SK-N-SH (cell line): ENCODE results near the gene ATP8B1. TPM values are rescaled to one million over a fixed set of nuclear protein-coding genes. Genes with fewer than 3 reads are reported as not detected.

Source experiments
- CTCF ChIA-PET: fragments of 300-600, 350-600 bp; formaldehyde crosslinking; extraction: SDS; loops from one replicate; lab custom pipeline; 2021; lab: Yijun Ruan, JAX
- POLR2A ChIA-PET: fragments of 350-600 bp; sonication (Branson Sonifier 250); formaldehyde crosslinking; extraction: SDS; loops from one replicate; lab custom pipeline; 2020; ENCODE audit warnings: antibody characterized with exemption, inconsistent platforms; lab: Yijun Ruan, JAX
- DNase-seq: peaks from one replicate; pipeline ENCODE4 v3.0.0; 2012
- H2AFZ ChIP-seq: fragments of 200-600 bp; sonication (generic); 2 replicates; pipeline ENCODE4 v1.8.1; 2016; ENCODE audit warnings: antibody characterized with exemption, mild to moderate bottlenecking, low read depth
- H3F3A ChIP-seq: fragments of 200-600 bp; sonication (generic); replicated peaks from 2 replicates; pipeline ENCODE3; 2016; ENCODE audit warnings: antibody characterized with exemption, mild to moderate bottlenecking; ENCODE audit not compliant: insufficient read depth
- H3K27ac ChIP-seq, 2 experiments: fragments of 200-500 bp in 1 of 2; fragments of 200-600 bp in 1 of 2; sonication (Bioruptor generic) in 1 of 2; sonication (generic), shearing (Covaris generic) in 1 of 2; 2 replicates each; pipeline versions ENCODE4 v1.5.1 to v1.6.1; 2014 to 2016; ENCODE audit warnings: low read depth in 2 of 2, inconsistent platforms in 1 of 2, low read length in 1 of 2, mild to moderate bottlenecking in 1 of 2, mixed read lengths in 1 of 2
- H3K27me3 ChIP-seq: fragments of 200-600 bp; sonication (generic), shearing (Covaris generic); 2 replicates; pipeline ENCODE4 v1.6.1; 2016; ENCODE audit warnings: mixed run types; ENCODE audit not compliant: insufficient read depth
- H3K36me3 ChIP-seq, 2 experiments: fragments of 200-500 bp in 1 of 2; fragments of 200-600 bp in 1 of 2; sonication (Bioruptor generic) in 1 of 2; sonication (generic) in 1 of 2; replicated peaks in 1 of 2; 2 replicates each; pipeline versions ENCODE3 to v1.5.1; 2014 to 2016; ENCODE audit warnings: low read length in 1 of 2, mild to moderate bottlenecking in 1 of 2; ENCODE audit not compliant: insufficient read depth in 2 of 2, control insufficient read depth in 1 of 2
- H3K4me1 ChIP-seq, 2 experiments: fragments of 200-500 bp in 1 of 2; fragments of 200-600 bp in 1 of 2; sonication (Bioruptor generic) in 1 of 2; sonication (generic), shearing (Covaris generic) in 1 of 2; 2 replicates each; pipeline versions ENCODE4 v1.5.1 to v1.6.1; 2014 to 2016; ENCODE audit warnings: low read depth in 1 of 2, low read length in 1 of 2, mixed run types in 1 of 2; ENCODE audit not compliant: insufficient read depth in 2 of 2, control insufficient read depth in 1 of 2
- H3K4me2 ChIP-seq: fragments of 200-600 bp; sonication (generic), shearing (Covaris generic); 2 replicates; pipeline ENCODE4 v1.6.1; 2017; ENCODE audit warnings: mixed run types
- H3K4me3 ChIP-seq, 2 experiments: fragments of 200-500 bp in 1 of 2; fragments of 200-600 bp in 1 of 2; sonication (Bioruptor generic) in 1 of 2; sonication (generic), shearing (Covaris generic) in 1 of 2; 2 replicates each; pipeline versions ENCODE4 v1.5.1 to v1.8.1; 2014 to 2016; ENCODE audit warnings: low read depth in 2 of 2, inconsistent platforms in 1 of 2, low read length in 1 of 2, mild to moderate bottlenecking in 1 of 2, mixed read lengths in 1 of 2, moderate library complexity in 1 of 2
- H3K79me2 ChIP-seq: fragments of 200-600 bp; sonication (generic); 2 replicates; pipeline ENCODE4 v1.8.1; 2017; ENCODE audit warnings: mild to moderate bottlenecking; ENCODE audit not compliant: insufficient read depth
- H3K9ac ChIP-seq: fragments of 200-600 bp; sonication (generic); 2 replicates; pipeline ENCODE4 v1.6.1; 2017; ENCODE audit warnings: mixed run types
- H3K9me2 ChIP-seq: fragments of 200-600 bp; sonication (generic); 2 replicates; pipeline ENCODE4 v1.6.1; 2017; ENCODE audit warnings: mixed run types
- H3K9me3 ChIP-seq: fragments of 200-600 bp; sonication (generic); 2 replicates; pipeline ENCODE4 v1.6.1; 2017; ENCODE audit warnings: mixed run types, mild to moderate bottlenecking, moderate library complexity
- H4K20me1 ChIP-seq: fragments of 200-600 bp; sonication (generic); 2 replicates; pipeline ENCODE4 v1.6.1; 2017; ENCODE audit warnings: mild to moderate bottlenecking, mixed run types; ENCODE audit not compliant: insufficient read depth
- CTCF ChIP-seq: fragments of 200-600 bp; sonication (generic); IDR thresholded peaks from 2 replicates; pipeline ENCODE4 v1.6.1; 2017; ENCODE audit warnings: antibody characterized with exemption, mild to moderate bottlenecking, moderate library complexity
- ELF1 ChIP-seq: IDR thresholded peaks from 2 replicates; pipeline ENCODE4 v1.4.0; 2012
- EZH2phosphoT487 ChIP-seq: fragments of 200-600 bp; sonication (generic); IDR thresholded peaks from 2 replicates; pipeline ENCODE4 v1.6.1; 2017; ENCODE audit warnings: low read depth, mixed run types, mild to moderate bottlenecking, antibody characterized with exemption, moderate library complexity, borderline replicate concordance
- FOXM1 ChIP-seq: IDR thresholded peaks from 2 replicates; pipeline ENCODE4 v1.4.0; 2012; ENCODE audit warnings: low read depth, mild to moderate bottlenecking
- JUND ChIP-seq: IDR thresholded peaks from 2 replicates; pipeline ENCODE4 v1.4.0; 2012
- MXI1 ChIP-seq: IDR thresholded peaks from 2 replicates; pipeline ENCODE4 v1.6.1; 2012; ENCODE audit warnings: mild to moderate bottlenecking, low read depth, low read length, improper control_type of control experiment
- NRF1 ChIP-seq: IDR thresholded peaks from 2 replicates; pipeline ENCODE4 v1.6.1; 2012; ENCODE audit warnings: low read depth, mild to moderate bottlenecking, low read length
- PBX3 ChIP-seq: IDR thresholded peaks from 2 replicates; pipeline ENCODE4; 2012
- RAD21 ChIP-seq: IDR thresholded peaks from 2 replicates; pipeline ENCODE4 v1.6.1; 2012; ENCODE audit warnings: mild to moderate bottlenecking, low read length
- RXRA ChIP-seq: IDR thresholded peaks from 2 replicates; pipeline ENCODE4 v1.4.0; 2012; ENCODE audit warnings: low read depth, mild to moderate bottlenecking, borderline replicate concordance
- SIN3A ChIP-seq: IDR thresholded peaks from 2 replicates; pipeline ENCODE4 v1.6.1; 2012; ENCODE audit warnings: low read depth, mild to moderate bottlenecking, low read length, moderate library complexity, borderline replicate concordance
- TAF1 ChIP-seq: IDR thresholded peaks from 2 replicates; pipeline ENCODE4 v1.6.1; 2012; ENCODE audit warnings: low read depth, mild to moderate bottlenecking, low read length, moderate library complexity, borderline replicate concordance
- TEAD4 ChIP-seq: IDR thresholded peaks from 2 replicates; pipeline ENCODE4 v1.4.0; 2012; ENCODE audit warnings: mild to moderate bottlenecking, borderline replicate concordance; ENCODE audit not compliant: insufficient read depth
- WGBS: methylation state at CpG from one replicate; pipeline ENCODE4 v1.1.6; 2017; ENCODE audit warnings: low lambda C conversion rate; 5-methylcytosine and 5-hydroxymethylcytosine counted together
- polyA plus RNA-seq, 3 experiments: library from polyadenylated mRNA; depleted of rRNA; stranded (reverse); fragments of >200 nt; gene quantifications; 2 replicates each; pipeline ENCODE4 v1.2.3, GENCODE V29; 2012

ATP8B1 gene
- polyA plus RNA-seq, 1 of the 3 experiments (the other 2 are of a cell fraction): 43.8 TPM

- 98% methylated on average over 2 of the region's 2 CpGs for WGBS
These were observed 171.4 kb downstream of the ATP8B1 start for GRCh38 chr18:57631697-57632096.

GRCh38 chr18:57630754-57631595 lies 172.1 kb downstream of the ATP8B1 start:
- no peak for TF ChIP-seq TEAD4
- no peak for TF ChIP-seq MXI1
- TF ChIP-seq SIN3A: no peak
- TF ChIP-seq TAF1: no peak
- TF ChIP-seq RAD21: no peak
- TF ChIP-seq ELF1: no peak
- no peak for TF ChIP-seq EZH2phosphoT487
- no peak for TF ChIP-seq CTCF
- no peak for TF ChIP-seq NRF1
- no peak for TF ChIP-seq RXRA
- TF ChIP-seq PBX3: no peak
- TF ChIP-seq FOXM1: no peak
- no peaks in the 10 kb centered on the region for H3K27me3 ChIP-seq
- H4K20me1 ChIP-seq: no peaks in the 10 kb centered on the region
- 32% methylated on average over 13 of the region's 13 CpGs for WGBS
- POLR2A ChIA-PET: interaction anchor here (0.6 to 2.3 kb wide), 3 partner anchors 8 to 24 kb away, joined by 3 to 7 read pairs (median 4); partner anchors contain the start of gene NARS1
- H3K4me2 ChIP-seq: peak overlapping the region; percentile 77
- CTCF ChIA-PET: interaction anchor here (0.6 to 1.6 kb wide), 12 partner anchors 9 to 863 kb away, joined by 3 to 9 read pairs (median 3); partner anchors contain the start of gene NEDD4L
- H3K4me3 ChIP-seq: peak overlapping the region; percentile 74 to 88
- peak overlapping the region; percentile 86 for H3K27ac ChIP-seq
- H3K9ac ChIP-seq: peak overlapping the region; percentile 81
- no peaks in the 10 kb centered on the region for H3K36me3 ChIP-seq
- no peak for DNase-seq
- peak overlapping the region; percentile 99 for H2AFZ ChIP-seq
- no peaks in the 10 kb centered on the region for H3K9me2 ChIP-seq
- no peaks in the 10 kb centered on the region for H3K9me3 ChIP-seq
- H3K4me1 ChIP-seq: peaks cover 2 to 5% of the 10 kb centered on the region in 2 experiments; a peak in 1 of 4 replicates
- H3K79me2 ChIP-seq: 0 out of 2 replicates have a peak, but pooled peaks cover 3% of the 10 kb centered on the region
- H3F3A ChIP-seq: peaks cover 15% of the 10 kb centered on the region

More at GRCh38 chr18:57631697-57632096, 171.4 kb downstream of the ATP8B1 start:
- Histone ChIP-seq H2AFZ (no peak overlapping the region), H3K27ac (no peak overlapping the region), H3K4me2 (peak overlapping the region; percentile 77), H3K9me2 (no peaks in the 10 kb centered on the region), H3K4me1 (peaks cover 2 to 7% of the 10 kb centered on the region in 2 experiments; a peak in 1 of 4 replicates), H3K79me2 (0 out of 2 replicates have a peak, but pooled peaks cover 3% of the 10 kb centered on the region), H3F3A (peaks cover 15% of the 10 kb centered on the region), H3K9ac (no peak overlapping the region), H3K27me3 (no peaks in the 10 kb centered on the region), H3K9me3 (no peaks in the 10 kb centered on the region), H3K4me3 (no peak overlapping the region; a peak in 1 of 4 replicates), H4K20me1 (no peaks in the 10 kb centered on the region), H3K36me3 (no peaks in the 10 kb centered on the region)
- DNase-seq: no peak
- ChIA-PET POLR2A (interaction anchor here (2.3 kb wide), 1 partner anchor 10 kb away, joined by 7 read pairs; the partner anchor contains the start of gene NARS1), CTCF (interaction anchor here (1.1 to 1.6 kb wide), 2 partner anchors 8 to 412 kb away, joined by 3 to 9 read pairs; partner anchors contain the start of gene NEDD4L)
- TF ChIP-seq JUND: no peak
